Cardiac fibroblast (primary cell): Measurements from ENCODE around the gene CAMK2D.

Source experiments
- DNase-seq, 2 donors: peaks; one replicate each; pipeline versions ENCODE4 v3.0.0 to v3.0.0-alpha.2; 2010; ENCODE audit warnings: low read depth in 2 of 2
- H3K4me3 ChIP-seq, 2 donors: replicated peaks in 1 of 2; 1 replicate in 1 of 2; 2 replicates in 1 of 2; pipeline ENCODE4 v1.5.1; 2011; ENCODE audit warnings: low read depth in 2 of 2, low read length in 2 of 2, mild to moderate bottlenecking in 2 of 2, moderate library complexity in 1 of 2
- CTCF ChIP-seq: IDR thresholded peaks from one replicate; pipeline ENCODE4 v1.5.1; 2011; ENCODE audit warnings: low read depth, mild to moderate bottlenecking, low read length, inconsistent platforms

Gene CAMK2D

GRCh38 chr4:113450295-113451080, 311.1 kb downstream of the CAMK2D start:
- H3K4me3 ChIP-seq: no peak overlapping the region
- no peak for TF ChIP-seq CTCF
- no peak for DNase-seq

GRCh38 chr4:113449410-113449974, 312.0 kb downstream of the CAMK2D start:
- no peak for TF ChIP-seq CTCF
- no peak overlapping the region for H3K4me3 ChIP-seq
- DNase-seq: peak; percentile 48 to 61

GRCh38 chr4:113447769-113448168, 313.8 kb downstream of the CAMK2D start:
- DNase-seq: peak in 1 of 2 donors; percentile 49
- H3K4me3 ChIP-seq: no peak overlapping the region
- no peak for TF ChIP-seq CTCF

GRCh38 chr4:113447061-113447460, 314.5 kb downstream of the CAMK2D start:
- no peak for TF ChIP-seq CTCF
- no peak overlapping the region for H3K4me3 ChIP-seq
- peak in 1 of 2 donors; percentile 44 for DNase-seq

GRCh38 chr4:113446019-113446418, 315.5 kb downstream of the CAMK2D start:
- no peak for TF ChIP-seq CTCF
- H3K4me3 ChIP-seq: no peak overlapping the region
- peak; percentile 78 to 97 for DNase-seq

GRCh38 chr4:113445286-113445685, 316.3 kb downstream of the CAMK2D start:
- peak; percentile 99 to 100 for DNase-seq
- no peak overlapping the region for H3K4me3 ChIP-seq

More at GRCh38 chr4:113445286-113445685, 316.3 kb downstream of the CAMK2D start:
- TF ChIP-seq CTCF: no peak
